HL-60 (cell line): ENCODE measurements around the gene ULBP1.

Experiments
- DNase-seq, 2 experiments: peaks; one replicate each; pipeline ENCODE4 v3.0.0-alpha.2; 2010 to 2020; ENCODE audit warnings: low read depth in 1 of 2, low spot score in 1 of 2
- H3K27ac ChIP-seq: fragments of 250-450 bp; sonication (Bioruptor Pico); replicated peaks from 2 replicates; pipeline ENCODE4 v1.5.1; 2020; ENCODE audit warnings: mild to moderate bottlenecking, moderate library complexity
- H3K27me3 ChIP-seq: fragments of 250-450 bp; sonication (Bioruptor Pico); 2 replicates; pipeline ENCODE4 v1.5.1; 2021; ENCODE audit warnings: mild to moderate bottlenecking, moderate library complexity; ENCODE audit not compliant: insufficient read depth, poor library complexity, severe bottlenecking
- H3K4me3 ChIP-seq: replicated peaks from 2 replicates; pipeline ENCODE4 v1.5.1; 2011; ENCODE audit warnings: mild to moderate bottlenecking, control low read depth, low read length; ENCODE audit not compliant: insufficient read depth
- GABPA ChIP-seq: IDR thresholded peaks from 2 replicates; pipeline ENCODE4 v1.6.1; 2012; ENCODE audit warnings: low read depth
- POLR2AphosphoS5 ChIP-seq: IDR thresholded peaks from 2 replicates; pipeline ENCODE4 v1.6.1; 2012; ENCODE audit warnings: low read depth
- SPI1 ChIP-seq: IDR thresholded peaks from 2 replicates; pipeline ENCODE4 v1.6.1; 2012; ENCODE audit warnings: low read depth, mild to moderate bottlenecking, borderline replicate concordance
- TF ChIP-seq, protein P1 (sequence below): IDR thresholded peaks from one replicate; pipeline ENCODE4 v1.5.1; 2011; ENCODE audit warnings: low read length, control low read depth, inconsistent platforms; ENCODE audit not compliant: insufficient read depth
- TF ChIP-seq, protein P2 (sequence below): IDR thresholded peaks from 2 replicates; pipeline ENCODE4 v1.6.1; 2012; ENCODE audit warnings: low read depth; ENCODE audit not compliant: insufficient replicate concordance

Gene ULBP1

DNA sequence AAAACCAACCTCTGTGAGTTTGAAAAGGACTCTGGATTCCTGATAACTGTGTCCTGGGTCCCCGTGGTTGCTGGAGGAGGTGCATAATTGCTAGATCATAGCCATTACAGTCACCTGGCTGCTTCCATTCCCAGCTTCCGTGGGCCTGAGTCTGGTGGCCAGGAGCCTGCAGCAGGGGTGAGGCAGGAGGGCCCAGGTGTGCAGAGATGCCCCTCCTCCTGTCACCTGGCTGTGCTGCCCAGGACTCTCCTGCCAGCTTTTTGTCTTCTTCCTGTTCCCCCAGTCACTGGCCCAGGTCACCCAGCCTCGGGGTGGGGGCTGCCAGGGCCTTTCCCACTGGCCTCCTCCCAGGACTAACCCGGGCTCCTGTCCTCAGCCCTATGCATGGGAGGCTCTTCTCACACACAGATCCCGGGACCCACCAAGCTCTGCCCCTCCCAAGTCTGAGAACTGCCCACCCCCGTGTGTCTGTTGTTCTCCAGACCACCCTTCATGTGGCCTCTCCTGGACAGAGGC lies 31.6 kb downstream of the ULBP1 start:
- no peak for DNase-seq
- no peak overlapping the region for H3K27ac ChIP-seq
- TF ChIP-seq SPI1 (no peak), GABPA (no peak), POLR2AphosphoS5 (no peak)
- H3K4me3 ChIP-seq: no peak overlapping the region
- peaks cover 33% of the 10 kb centered on the region for H3K27me3 ChIP-seq

DNA sequence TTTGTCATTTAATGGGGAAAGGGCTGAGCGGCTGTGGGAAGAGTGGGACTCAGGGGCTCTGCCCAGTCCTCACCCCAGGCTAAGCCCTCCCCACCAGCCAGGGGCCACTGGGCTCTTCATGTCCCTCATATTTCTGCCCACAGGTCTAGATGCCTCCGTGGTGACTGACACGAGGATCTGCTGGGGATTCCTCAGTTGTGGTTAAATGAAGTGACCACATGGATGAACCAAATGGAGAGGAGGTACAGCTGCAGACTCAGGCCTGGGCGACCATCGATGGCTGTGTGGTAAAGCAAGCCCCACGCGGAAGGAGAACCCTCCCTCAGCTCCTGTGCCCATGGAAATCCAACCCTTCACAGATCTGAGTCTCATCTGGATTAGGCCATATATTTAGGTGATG lies 32.2 kb downstream of the ULBP1 start:
- no peak for DNase-seq
- Histone ChIP-seq H3K27ac (no peak overlapping the region), H3K4me3 (no peak overlapping the region), H3K27me3 (peaks cover 27% of the 10 kb centered on the region)
- no peak for TF ChIP-seq GABPA
- TF ChIP-seq, protein P1, sequence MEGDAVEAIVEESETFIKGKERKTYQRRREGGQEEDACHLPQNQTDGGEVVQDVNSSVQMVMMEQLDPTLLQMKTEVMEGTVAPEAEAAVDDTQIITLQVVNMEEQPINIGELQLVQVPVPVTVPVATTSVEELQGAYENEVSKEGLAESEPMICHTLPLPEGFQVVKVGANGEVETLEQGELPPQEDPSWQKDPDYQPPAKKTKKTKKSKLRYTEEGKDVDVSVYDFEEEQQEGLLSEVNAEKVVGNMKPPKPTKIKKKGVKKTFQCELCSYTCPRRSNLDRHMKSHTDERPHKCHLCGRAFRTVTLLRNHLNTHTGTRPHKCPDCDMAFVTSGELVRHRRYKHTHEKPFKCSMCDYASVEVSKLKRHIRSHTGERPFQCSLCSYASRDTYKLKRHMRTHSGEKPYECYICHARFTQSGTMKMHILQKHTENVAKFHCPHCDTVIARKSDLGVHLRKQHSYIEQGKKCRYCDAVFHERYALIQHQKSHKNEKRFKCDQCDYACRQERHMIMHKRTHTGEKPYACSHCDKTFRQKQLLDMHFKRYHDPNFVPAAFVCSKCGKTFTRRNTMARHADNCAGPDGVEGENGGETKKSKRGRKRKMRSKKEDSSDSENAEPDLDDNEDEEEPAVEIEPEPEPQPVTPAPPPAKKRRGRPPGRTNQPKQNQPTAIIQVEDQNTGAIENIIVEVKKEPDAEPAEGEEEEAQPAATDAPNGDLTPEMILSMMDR: no peak
- TF ChIP-seq POLR2AphosphoS5: no peak
- TF ChIP-seq SPI1: no peak
- TF ChIP-seq, protein P2, sequence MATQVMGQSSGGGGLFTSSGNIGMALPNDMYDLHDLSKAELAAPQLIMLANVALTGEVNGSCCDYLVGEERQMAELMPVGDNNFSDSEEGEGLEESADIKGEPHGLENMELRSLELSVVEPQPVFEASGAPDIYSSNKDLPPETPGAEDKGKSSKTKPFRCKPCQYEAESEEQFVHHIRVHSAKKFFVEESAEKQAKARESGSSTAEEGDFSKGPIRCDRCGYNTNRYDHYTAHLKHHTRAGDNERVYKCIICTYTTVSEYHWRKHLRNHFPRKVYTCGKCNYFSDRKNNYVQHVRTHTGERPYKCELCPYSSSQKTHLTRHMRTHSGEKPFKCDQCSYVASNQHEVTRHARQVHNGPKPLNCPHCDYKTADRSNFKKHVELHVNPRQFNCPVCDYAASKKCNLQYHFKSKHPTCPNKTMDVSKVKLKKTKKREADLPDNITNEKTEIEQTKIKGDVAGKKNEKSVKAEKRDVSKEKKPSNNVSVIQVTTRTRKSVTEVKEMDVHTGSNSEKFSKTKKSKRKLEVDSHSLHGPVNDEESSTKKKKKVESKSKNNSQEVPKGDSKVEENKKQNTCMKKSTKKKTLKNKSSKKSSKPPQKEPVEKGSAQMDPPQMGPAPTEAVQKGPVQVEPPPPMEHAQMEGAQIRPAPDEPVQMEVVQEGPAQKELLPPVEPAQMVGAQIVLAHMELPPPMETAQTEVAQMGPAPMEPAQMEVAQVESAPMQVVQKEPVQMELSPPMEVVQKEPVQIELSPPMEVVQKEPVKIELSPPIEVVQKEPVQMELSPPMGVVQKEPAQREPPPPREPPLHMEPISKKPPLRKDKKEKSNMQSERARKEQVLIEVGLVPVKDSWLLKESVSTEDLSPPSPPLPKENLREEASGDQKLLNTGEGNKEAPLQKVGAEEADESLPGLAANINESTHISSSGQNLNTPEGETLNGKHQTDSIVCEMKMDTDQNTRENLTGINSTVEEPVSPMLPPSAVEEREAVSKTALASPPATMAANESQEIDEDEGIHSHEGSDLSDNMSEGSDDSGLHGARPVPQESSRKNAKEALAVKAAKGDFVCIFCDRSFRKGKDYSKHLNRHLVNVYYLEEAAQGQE: no peak

DNA sequence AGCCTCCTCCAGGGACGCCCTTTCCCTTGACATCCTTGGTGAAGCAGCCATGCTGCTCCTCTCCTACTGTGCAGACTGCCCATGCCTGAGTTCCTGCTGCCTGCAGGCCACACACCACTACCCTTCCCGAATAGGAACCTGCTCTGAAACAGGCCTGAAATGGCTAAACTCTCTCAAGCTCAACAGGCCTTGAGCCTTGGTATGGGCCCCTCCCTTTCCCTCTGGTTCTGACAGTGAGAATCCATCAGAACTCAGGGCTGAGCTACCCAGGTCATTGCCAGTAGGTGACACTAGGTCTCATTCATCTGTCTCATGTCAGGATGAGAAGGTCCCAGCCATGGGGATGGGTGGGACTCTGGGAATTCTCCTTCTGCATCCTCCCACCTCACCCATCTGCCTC lies 35.9 kb downstream of the ULBP1 start:
- Histone ChIP-seq H3K27ac (no peak overlapping the region), H3K27me3 (peaks cover 6% of the 10 kb centered on the region), H3K4me3 (no peak overlapping the region)
- TF ChIP-seq POLR2AphosphoS5 (no peak), GABPA (no peak), SPI1 (no peak)
- TF ChIP-seq, protein P1: no peak
- TF ChIP-seq, protein P2: no peak
- no peak for DNase-seq

DNA sequence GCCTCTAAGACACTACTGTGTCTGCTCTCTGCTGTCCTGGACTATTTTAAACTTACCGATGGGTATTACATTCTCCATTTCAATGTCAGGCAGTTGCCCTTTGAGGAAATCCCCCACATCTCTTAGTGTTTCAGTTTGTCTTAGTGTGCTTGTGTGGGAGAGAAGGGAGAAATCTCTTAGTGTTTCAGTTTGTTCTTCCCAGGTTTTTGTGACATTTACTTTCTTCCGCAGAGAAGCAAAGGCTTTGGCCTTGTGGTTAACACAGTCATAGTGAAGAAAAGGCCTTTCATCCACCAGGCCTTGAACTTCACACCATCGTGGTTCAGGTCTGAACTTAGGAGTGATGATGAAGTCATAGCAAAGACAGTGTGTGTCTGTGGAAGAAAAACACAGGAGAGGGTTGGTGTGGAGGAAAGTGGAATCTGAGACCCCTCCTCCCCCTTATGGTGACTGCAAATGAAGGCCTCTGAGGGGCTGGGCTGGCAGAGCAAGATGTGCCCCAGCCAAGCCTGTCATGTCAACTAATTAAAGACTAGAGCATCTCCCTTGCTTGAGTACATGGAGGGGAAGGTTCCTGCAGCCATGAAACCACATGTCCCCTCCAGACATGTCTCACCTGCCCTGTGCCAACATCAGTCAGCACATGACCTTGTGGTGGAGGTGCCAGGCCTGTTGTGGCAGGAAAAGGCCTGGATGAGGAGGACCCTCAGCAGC lies 37.7 kb downstream of the ULBP1 start:
- DNase-seq: no peak
- peaks cover 16% of the 10 kb centered on the region for H3K27me3 ChIP-seq

More for the DNA sequence above, 37.7 kb downstream of the ULBP1 start:
- no peak overlapping the region for H3K4me3 ChIP-seq
- no peak overlapping the region for H3K27ac ChIP-seq
- TF ChIP-seq GABPA (no peak), POLR2AphosphoS5 (no peak), SPI1 (no peak)
- TF ChIP-seq, protein P2: no peak
- TF ChIP-seq, protein P1: no peak
